Immature natural killer cell (primary cell): ENCODE measurements around the gene DSCAML1. TPM values are rescaled to one million over a fixed set of nuclear protein-coding genes. Genes with fewer than 3 reads are reported as not detected.

Source experiments
- DNase-seq, 3 donors: peaks; one replicate each; pipeline ENCODE4 v3.0.0; 2022; ENCODE audit warnings: mixed read lengths in 1 of 3
- H3K27ac Mint-ChIP-seq, 6 donors: one replicate each; pipeline ENCODE4 v1.8.0; 2020; ENCODE audit warnings: mixed read lengths in 6 of 6, mild to moderate bottlenecking in 5 of 6, inconsistent platforms in 4 of 6, moderate library complexity in 3 of 6
- H3K27me3 Mint-ChIP-seq, 3 donors: one replicate each; pipeline ENCODE4 v1.8.0; 2020 to 2021; ENCODE audit warnings: low read depth in 3 of 3, mild to moderate bottlenecking in 3 of 3, mixed read lengths in 3 of 3, moderate library complexity in 3 of 3, inconsistent platforms in 1 of 3
- H3K36me3 Mint-ChIP-seq, 3 donors: one replicate each; pipeline ENCODE4 v1.8.0; 2020; ENCODE audit warnings: mixed read lengths in 3 of 3, inconsistent platforms in 2 of 3, mild to moderate bottlenecking in 2 of 3
- H3K4me1 Mint-ChIP-seq, 2 donors: one replicate each; pipeline ENCODE4 v1.8.0; 2020; ENCODE audit warnings: inconsistent platforms in 2 of 2, mild to moderate bottlenecking in 2 of 2, mixed read lengths in 2 of 2, moderate library complexity in 1 of 2
- H3K4me3 Mint-ChIP-seq, 5 donors: one replicate each; pipeline ENCODE4 v1.8.0; 2020; ENCODE audit warnings: mild to moderate bottlenecking in 5 of 5, mixed read lengths in 5 of 5, inconsistent platforms in 3 of 5, moderate library complexity in 3 of 5
- H3K9me3 Mint-ChIP-seq, 6 donors: one replicate each; pipeline ENCODE4 v1.8.0; 2020; ENCODE audit warnings: mild to moderate bottlenecking in 6 of 6, mixed read lengths in 6 of 6, inconsistent platforms in 4 of 6, moderate library complexity in 3 of 6
- polyA plus RNA-seq, 3 donors: library from polyadenylated mRNA; unstranded; fragments of 300-500 nt; fragmentation: Illumina TruSeq; gene quantifications; one replicate each; pipeline ENCODE4 v1.2.3, GENCODE V29; 2021

The DSCAML1 gene
- polyA plus RNA-seq, 3 donors from 2014 or later: not detected

DNA sequence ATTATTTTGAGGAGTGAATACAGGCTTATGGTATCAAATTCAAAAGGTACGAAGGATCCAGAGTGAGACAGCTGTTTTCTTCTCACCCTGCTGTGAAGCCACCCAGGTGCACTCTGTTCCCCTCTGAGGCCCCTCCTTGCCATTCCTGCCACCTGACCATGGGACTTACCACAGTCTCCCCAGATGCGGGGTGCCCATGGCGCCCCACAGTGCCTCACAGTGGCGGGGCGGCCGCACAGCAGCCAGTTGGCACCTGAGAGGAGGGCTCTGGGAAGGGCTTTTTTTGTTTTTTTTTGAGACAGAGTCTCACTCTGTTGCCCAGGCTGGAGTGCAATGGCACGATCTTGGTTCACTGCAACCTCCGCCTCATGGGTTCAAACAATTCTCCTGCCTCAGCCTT lies 317.6 kb downstream of the DSCAML1 start:
- no peaks in the 10 kb centered on the region for H3K9me3 Mint-ChIP-seq
- no peaks in the 10 kb centered on the region for H3K4me1 Mint-ChIP-seq
- H3K36me3 Mint-ChIP-seq: no peaks in the 10 kb centered on the region
- no peak overlapping the region for H3K27ac Mint-ChIP-seq
- H3K27me3 Mint-ChIP-seq: peaks cover 1 to 10% (median 3%) of the 10 kb centered on the region in 3 donors
- no peak for DNase-seq
- H3K4me3 Mint-ChIP-seq: no peak overlapping the region

- DNase-seq: no peak
- Mint-ChIP-seq H3K27me3 (peaks cover 1 to 10% (median 3%) of the 10 kb centered on the region in 3 donors), H3K36me3 (no peaks in the 10 kb centered on the region), H3K4me1 (no peaks in the 10 kb centered on the region), H3K9me3 (no peaks in the 10 kb centered on the region), H3K4me3 (no peak overlapping the region), H3K27ac (no peak overlapping the region)
Observed at GRCh38 chr11:117478926-117479325, 318.1 kb downstream of the DSCAML1 start.

DNA sequence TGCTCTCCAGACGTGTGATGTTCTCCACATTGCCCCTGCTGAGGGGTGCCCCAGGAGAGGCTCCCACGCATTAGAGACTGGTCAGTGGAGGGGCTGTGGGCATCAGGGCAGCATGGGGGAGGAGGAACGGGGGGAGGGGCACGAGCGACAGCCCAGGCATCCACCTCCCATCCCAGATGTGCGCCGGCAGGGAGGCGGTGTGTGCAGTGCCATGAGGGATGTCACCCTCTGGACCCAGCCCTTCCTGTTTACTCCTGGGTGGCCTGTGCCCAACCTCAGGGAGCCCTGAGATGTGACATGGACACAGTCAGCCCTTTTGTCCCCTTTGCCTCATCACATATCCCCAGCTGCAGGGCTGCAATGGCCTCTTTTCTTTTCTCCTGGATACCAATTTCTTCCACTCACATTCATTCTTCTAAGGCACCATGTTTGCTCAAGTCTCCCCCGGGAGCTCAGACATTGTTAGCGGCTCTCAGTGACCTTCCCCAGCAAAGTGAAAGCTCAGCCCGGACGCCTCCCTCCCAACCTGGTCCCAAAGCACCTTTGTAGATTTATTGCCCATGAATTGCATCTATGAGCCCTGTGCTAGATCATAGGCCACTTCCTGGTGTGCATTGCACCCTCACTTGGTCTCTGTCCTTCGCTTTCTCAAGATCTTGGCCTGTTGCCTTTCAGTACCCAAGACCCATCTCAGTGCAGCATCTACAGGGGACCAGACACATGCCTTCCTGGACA lies 318.7 kb downstream of the DSCAML1 start:
- no peak for DNase-seq
- H3K36me3 Mint-ChIP-seq: no peaks in the 10 kb centered on the region
- peaks cover 1 to 9% (median 3%) of the 10 kb centered on the region in 3 donors for H3K27me3 Mint-ChIP-seq
- H3K4me3 Mint-ChIP-seq: no peak overlapping the region
- no peaks in the 10 kb centered on the region for H3K9me3 Mint-ChIP-seq
- H3K4me1 Mint-ChIP-seq: no peaks in the 10 kb centered on the region
- no peak overlapping the region for H3K27ac Mint-ChIP-seq

DNA sequence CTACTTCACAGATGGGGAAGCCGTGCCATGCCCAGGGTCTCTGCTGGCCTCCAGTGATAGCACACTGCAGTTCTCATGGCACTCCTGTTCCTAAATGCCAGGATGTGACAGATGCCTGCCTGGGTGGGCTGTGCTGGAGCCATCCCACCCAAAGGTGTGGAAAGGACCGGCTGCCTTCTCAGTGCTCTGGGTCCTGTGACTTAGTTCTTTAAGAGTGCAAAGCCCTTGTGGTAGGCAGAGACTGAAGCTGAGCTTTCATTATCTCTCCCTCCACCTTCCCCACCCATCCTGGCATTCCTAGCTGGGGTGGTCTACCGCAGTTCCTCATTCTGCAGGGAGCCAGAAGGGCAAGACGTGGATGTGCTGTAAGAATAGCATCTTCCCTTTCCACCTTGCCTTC lies 319.3 kb downstream of the DSCAML1 start:
- DNase-seq: no peak

DNA sequence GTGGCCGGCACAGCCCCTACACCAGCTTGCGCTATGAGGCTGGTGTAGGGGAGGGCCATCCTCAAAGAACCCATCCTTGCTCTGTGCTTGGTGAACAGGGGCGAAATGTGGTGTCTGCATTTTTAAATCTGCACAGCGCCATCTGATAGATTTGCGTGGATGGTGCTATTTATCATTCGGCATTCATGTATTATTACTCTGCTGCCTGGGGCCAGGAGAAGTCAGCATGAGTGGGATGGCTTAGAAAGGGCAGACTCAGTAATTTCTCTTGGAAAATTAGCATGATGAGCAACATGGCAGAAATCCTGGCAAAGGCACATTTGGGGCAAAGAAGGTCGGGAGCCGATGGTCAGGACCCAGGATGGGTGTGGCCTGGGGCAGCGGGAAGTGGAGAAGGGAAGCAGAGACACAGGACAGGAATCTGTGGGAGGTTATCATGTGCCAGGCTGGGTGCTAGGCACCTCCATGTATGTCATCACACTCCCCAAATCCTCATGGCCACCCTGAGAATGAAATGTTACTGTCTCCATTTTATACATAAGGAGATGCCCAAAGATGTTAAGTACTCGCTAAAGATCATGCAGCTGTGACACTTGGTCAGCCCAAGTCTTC lies 320.4 kb downstream of the DSCAML1 start:
- no peaks in the 10 kb centered on the region for H3K9me3 Mint-ChIP-seq
- no peaks in the 10 kb centered on the region for H3K36me3 Mint-ChIP-seq
- no peak overlapping the region for H3K27ac Mint-ChIP-seq
- H3K4me1 Mint-ChIP-seq: no peaks in the 10 kb centered on the region
- H3K27me3 Mint-ChIP-seq: peaks cover 4 to 9% (median 6%) of the 10 kb centered on the region in 3 donors
- no peak overlapping the region for H3K4me3 Mint-ChIP-seq
- no peak for DNase-seq

More for the DNA sequence above, 319.3 kb downstream of the DSCAML1 start:
- Mint-ChIP-seq H3K4me3 (no peak overlapping the region), H3K9me3 (no peaks in the 10 kb centered on the region), H3K27me3 (peaks cover 3 to 9% (median 4%) of the 10 kb centered on the region in 3 donors), H3K27ac (no peak overlapping the region), H3K4me1 (no peaks in the 10 kb centered on the region), H3K36me3 (no peaks in the 10 kb centered on the region)

DNA sequence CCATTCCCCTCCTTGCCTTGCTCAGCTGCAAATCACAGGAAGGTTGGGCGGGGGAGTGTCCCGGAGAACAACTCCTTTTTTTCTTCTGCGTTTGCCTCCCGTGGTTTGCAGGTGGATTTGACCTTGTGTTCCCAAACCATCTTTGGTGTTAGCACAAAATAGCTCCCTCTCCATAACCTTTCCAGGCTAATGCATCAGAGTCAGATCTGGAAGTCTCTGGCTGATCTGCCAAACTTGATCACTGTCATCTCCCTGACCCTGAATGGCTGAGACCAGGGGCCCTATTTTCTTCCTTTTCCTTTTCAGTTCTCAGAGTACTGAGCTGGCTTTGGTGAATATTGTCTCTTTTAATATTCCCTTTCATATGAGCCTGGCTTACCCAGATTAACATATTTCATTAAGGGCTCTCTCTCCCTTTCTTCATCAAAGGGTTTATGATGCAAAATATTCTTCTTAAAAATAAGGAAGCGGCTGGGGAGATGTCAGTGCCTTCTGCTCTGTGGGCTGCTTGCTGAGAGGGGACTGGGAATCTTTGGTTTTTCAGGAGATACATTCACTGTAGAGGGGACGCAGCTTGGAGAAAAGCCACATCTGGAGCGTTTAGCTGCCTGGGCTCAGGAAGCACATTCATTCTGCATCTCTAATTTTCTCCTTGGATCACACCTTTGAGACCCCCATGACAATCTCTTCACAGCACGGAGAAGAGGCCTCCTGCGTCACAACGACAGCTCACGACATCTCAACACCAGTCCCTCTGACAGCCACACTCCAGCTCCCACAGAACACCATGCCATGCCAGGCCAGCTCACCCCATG lies 321.1 kb downstream of the DSCAML1 start:
- no peak for DNase-seq
- Mint-ChIP-seq H3K27ac (no peak overlapping the region), H3K4me3 (no peak overlapping the region), H3K4me1 (no peaks in the 10 kb centered on the region), H3K27me3 (peaks cover 4 to 9% (median 6%) of the 10 kb centered on the region in 3 donors), H3K36me3 (no peaks in the 10 kb centered on the region), H3K9me3 (no peaks in the 10 kb centered on the region)

DNA sequence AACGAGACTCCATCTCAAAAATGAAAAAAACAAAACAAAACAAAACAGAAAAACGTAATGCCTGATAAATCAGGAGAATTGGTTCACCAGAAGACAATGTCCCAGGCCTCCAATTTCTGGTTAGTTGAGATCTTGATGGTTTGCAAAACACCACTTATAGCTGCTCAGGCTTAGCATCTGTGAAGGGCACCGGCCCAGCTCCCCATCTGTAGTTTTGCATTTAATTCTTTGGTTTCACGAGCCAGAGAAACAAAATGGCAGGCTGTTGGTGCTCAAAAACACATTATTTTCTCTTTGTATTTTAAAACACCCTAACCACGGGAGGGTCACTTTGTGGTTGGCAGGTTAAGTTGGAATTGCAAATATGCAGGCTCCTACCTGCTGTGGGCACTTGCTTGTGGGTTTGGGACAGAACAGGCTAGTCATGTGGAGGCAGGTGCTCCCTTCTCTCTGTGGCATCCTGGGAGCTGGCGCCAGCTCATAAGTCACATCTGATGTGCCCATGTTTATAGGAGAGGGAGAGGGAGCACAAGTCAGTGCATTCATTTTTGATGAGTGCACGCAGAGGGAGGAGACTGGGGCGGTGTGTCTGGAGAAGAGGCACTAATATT lies 323.4 kb downstream of the DSCAML1 start:
- DNase-seq: no peak
- peaks cover 3 to 7% (median 6%) of the 10 kb centered on the region in 3 donors for H3K27me3 Mint-ChIP-seq
- H3K36me3 Mint-ChIP-seq: no peaks in the 10 kb centered on the region
- H3K4me1 Mint-ChIP-seq: no peaks in the 10 kb centered on the region
- H3K27ac Mint-ChIP-seq: no peak overlapping the region
- H3K9me3 Mint-ChIP-seq: no peaks in the 10 kb centered on the region
- no peak overlapping the region for H3K4me3 Mint-ChIP-seq

DNA sequence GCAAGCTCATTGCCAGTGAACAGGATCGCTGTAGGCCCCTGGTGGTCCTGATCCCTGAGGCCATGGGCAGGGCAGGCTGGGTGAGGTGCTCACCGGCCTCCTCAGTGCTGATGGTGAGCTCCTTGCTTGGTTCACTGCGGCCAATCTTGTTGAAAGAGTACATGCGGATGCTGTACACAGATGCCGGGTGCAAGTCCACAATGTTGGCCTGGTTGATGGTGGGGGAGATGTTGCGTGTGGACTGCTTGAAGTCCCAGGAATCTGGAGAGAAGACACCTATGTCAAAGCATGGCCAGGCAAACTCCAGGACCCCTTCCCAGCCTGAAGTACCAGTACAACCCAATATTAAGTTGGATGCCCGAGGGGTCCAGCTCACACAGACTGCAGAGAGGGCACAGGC lies 325.2 kb downstream of the DSCAML1 start:
- Mint-ChIP-seq H3K27ac (no peak overlapping the region), H3K4me1 (no peaks in the 10 kb centered on the region), H3K9me3 (no peaks in the 10 kb centered on the region), H3K4me3 (no peak overlapping the region), H3K27me3 (peaks cover 4 to 7% (median 6%) of the 10 kb centered on the region in 3 donors), H3K36me3 (no peaks in the 10 kb centered on the region)
- DNase-seq: no peak

DNA sequence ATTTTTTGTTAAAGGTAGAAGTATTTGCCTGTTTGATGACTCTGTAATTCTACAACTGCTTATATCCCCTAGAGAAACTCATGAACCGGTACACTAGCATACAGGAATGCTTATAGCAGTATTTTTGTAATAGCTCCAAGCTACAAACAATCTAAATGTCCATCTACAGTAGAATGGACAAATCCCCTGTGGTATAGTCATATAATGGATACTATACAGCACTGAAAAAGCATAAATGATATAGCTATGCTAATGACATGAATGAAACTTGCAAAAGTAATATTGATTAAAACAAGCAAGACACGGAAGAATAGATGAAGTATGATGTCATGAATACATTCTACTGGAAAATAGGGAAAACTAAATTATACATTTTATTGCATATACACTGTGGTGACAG lies 326.4 kb downstream of the DSCAML1 start:
- no peak overlapping the region for H3K4me3 Mint-ChIP-seq
- H3K9me3 Mint-ChIP-seq: no peaks in the 10 kb centered on the region
- no peak overlapping the region for H3K27ac Mint-ChIP-seq
- no peaks in the 10 kb centered on the region for H3K36me3 Mint-ChIP-seq
- H3K4me1 Mint-ChIP-seq: no peaks in the 10 kb centered on the region
- H3K27me3 Mint-ChIP-seq: peaks cover 5 to 7% (median 6%) of the 10 kb centered on the region in 3 donors
- no peak for DNase-seq

GRCh38 chr11:117468888-117469287 lies 328.1 kb downstream of the DSCAML1 start:
- Mint-ChIP-seq H3K4me3 (no peak overlapping the region), H3K36me3 (no peaks in the 10 kb centered on the region), H3K27me3 (peaks cover 4 to 9% (median 4%) of the 10 kb centered on the region in 3 donors), H3K27ac (no peak overlapping the region), H3K4me1 (no peaks in the 10 kb centered on the region), H3K9me3 (no peaks in the 10 kb centered on the region)
- DNase-seq: no peak

DNA sequence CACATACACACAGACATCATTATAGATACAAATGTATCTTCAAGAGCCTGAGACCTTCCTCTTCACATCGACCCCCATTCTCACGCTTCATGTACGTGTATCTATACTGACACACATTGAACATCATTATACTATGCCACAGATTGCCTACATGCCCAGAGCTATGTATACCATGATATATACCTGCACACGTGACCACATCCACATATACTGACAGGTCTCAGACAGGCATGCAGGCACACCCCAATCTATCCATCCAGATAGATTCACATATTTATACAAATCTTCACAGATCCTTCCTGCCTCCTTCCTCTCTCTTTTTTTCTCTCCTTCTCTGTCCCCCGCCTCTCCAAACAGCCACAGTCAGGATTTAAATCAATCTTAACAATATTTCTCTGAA lies 329.2 kb downstream of the DSCAML1 start:
- no peaks in the 10 kb centered on the region for H3K36me3 Mint-ChIP-seq
- no peak for DNase-seq
- H3K4me1 Mint-ChIP-seq: no peaks in the 10 kb centered on the region
- H3K9me3 Mint-ChIP-seq: no peaks in the 10 kb centered on the region
- no peak overlapping the region for H3K27ac Mint-ChIP-seq
- H3K4me3 Mint-ChIP-seq: no peak overlapping the region
- peaks cover 2 to 9% (median 2%) of the 10 kb centered on the region in 3 donors for H3K27me3 Mint-ChIP-seq

GRCh38 chr11:117466966-117467365 lies 330.1 kb downstream of the DSCAML1 start:
- H3K4me1 Mint-ChIP-seq: no peaks in the 10 kb centered on the region
- no peaks in the 10 kb centered on the region for H3K36me3 Mint-ChIP-seq
- no peak for DNase-seq
- H3K27ac Mint-ChIP-seq: no peak overlapping the region
- peaks cover 2 to 5% (median 2%) of the 10 kb centered on the region in 3 donors for H3K27me3 Mint-ChIP-seq
- H3K4me3 Mint-ChIP-seq: no peak overlapping the region
- no peaks in the 10 kb centered on the region for H3K9me3 Mint-ChIP-seq

- no peak for DNase-seq
- no peaks in the 10 kb centered on the region for H3K36me3 Mint-ChIP-seq
- no peak overlapping the region for H3K27ac Mint-ChIP-seq
- H3K9me3 Mint-ChIP-seq: no peaks in the 10 kb centered on the region
- H3K4me3 Mint-ChIP-seq: no peak overlapping the region
- peaks cover 0 to 5% (median 2%) of the 10 kb centered on the region in 3 donors for H3K27me3 Mint-ChIP-seq
- H3K4me1 Mint-ChIP-seq: no peaks in the 10 kb centered on the region
Observed at GRCh38 chr11:117465236-117465997, 331.6 kb downstream of the DSCAML1 start.
